Spleen (tissue), 11 donors: Measurements from ENCODE around the gene SYNGR1. TPM values are rescaled to one million over a fixed set of nuclear protein-coding genes. Genes with fewer than 3 reads are reported as not detected.
A peak's percentile ranks its signal among the peaks of the same experiment; 100 is the strongest.

ENCODE experiments used
- DNase-seq: peaks from one replicate; pipeline ENCODE4 v3.0.0-alpha.2; 2020
- H3K27ac ChIP-seq, 8 donors: fragments of 200-600 bp; sonication (generic) in 7 of 8; 1 replicate in 4 of 8; 2 replicates in 4 of 8; pipeline versions ENCODE4 v1.5.0 to v1.8.0; 2016 to 2021; ENCODE audit warnings: inconsistent platforms in 4 of 8, mild to moderate bottlenecking in 4 of 8, moderate library complexity in 1 of 8
- H3K27me3 ChIP-seq, 7 donors: fragments of 200-600 bp; sonication (generic) in 6 of 7; replicated peaks in 1 of 7; 1 replicate in 4 of 7; 2 replicates in 3 of 7; pipeline versions ENCODE4 v1.5.0 to v1.8.0; 2016 to 2021; ENCODE audit warnings: inconsistent platforms in 3 of 7, mild to moderate bottlenecking in 1 of 7
- H3K36me3 ChIP-seq, 6 donors: fragments of 200-600 bp; sonication (generic) in 5 of 6; 1 replicate in 4 of 6; 2 replicates in 2 of 6; pipeline versions ENCODE4 v1.5.0 to v1.8.0; 2016 to 2021; ENCODE audit warnings: inconsistent platforms in 2 of 6
- H3K4me1 ChIP-seq, 6 donors: fragments of 200-600 bp; sonication (generic) in 5 of 6; 1 replicate in 3 of 6; 2 replicates in 3 of 6; pipeline versions ENCODE4 v1.5.0 to v1.8.0; 2016 to 2021; ENCODE audit warnings: inconsistent platforms in 3 of 6
- H3K4me3 ChIP-seq, 8 donors: fragments of 200-600 bp; sonication (generic) in 7 of 8; 1 replicate in 4 of 8; 2 replicates in 4 of 8; pipeline versions ENCODE4 v1.5.0 to v1.8.0; 2016 to 2021; ENCODE audit warnings: inconsistent platforms in 4 of 8, mild to moderate bottlenecking in 4 of 8, moderate library complexity in 2 of 8
- H3K9me3 ChIP-seq, 8 donors: fragments of 200-600 bp; sonication (generic) in 7 of 8; 1 replicate in 4 of 8; 2 replicates in 4 of 8; pipeline versions ENCODE4 v1.5.0 to v1.8.0; 2016 to 2021; ENCODE audit warnings: inconsistent platforms in 4 of 8
- POLR2A ChIP-seq, 3 donors: fragments of 450-650 bp; IDR thresholded peaks; one replicate each; pipeline ENCODE4 v1.5.1; 2017; ENCODE audit warnings: antibody characterized with exemption in 3 of 3, mild to moderate bottlenecking in 1 of 3
- POLR2AphosphoS5 ChIP-seq, 3 donors: sonication (generic); formaldehyde crosslinking; IDR thresholded peaks; one replicate each; pipeline ENCODE4 v1.5.1; 2017; ENCODE audit warnings: antibody characterized with exemption in 3 of 3
- WGBS, 5 donors: extraction: QIAGEN DNeasy Blood & Tissue Kit in 3 of 5; methylation state at CpG; one replicate each; pipeline versions ENCODE4 v1.1.5 to v1.1.7; 2013 to 2018; 5-methylcytosine and 5-hydroxymethylcytosine counted together
- intact Hi-C: fragments of 100-400 bp; cut with DNase I; formaldehyde crosslinking; loops from one replicate; pipeline ENCODE4 v1.15.0; 2023; ENCODE audit warnings: low total_unique reads
- polyA plus RNA-seq, 3 donors: library from polyadenylated mRNA; stranded (reverse); fragments of 200-250 nt; gene quantifications; one replicate each; pipeline ENCODE4 v1.2.1, GENCODE V29; 2013
- total RNA-seq, 7 donors: library from RNA; depleted of rRNA in 3 of 7; stranded (reverse); fragments of >200 nt in 3 of 7; fragmentation: NEBNext Ultra II Directional in 4 of 7; extraction: Animal tissue kit (Norgen Biotek cat#: 25700) in 4 of 7; gene quantifications; one replicate each; pipeline versions ENCODE4 v1.1.0 to v1.2.1, GENCODE V29; 2016 to 2021
- TF ChIP-seq, protein P1 (sequence below), 11 experiments: fragments of 200-600 bp in 7 of 11; fragments of 450-650 bp in 4 of 11; sonication (generic) in 4 of 11; IDR thresholded peaks in 8 of 11; conservative IDR thresholded peaks in 3 of 11; 1 replicate in 7 of 11; 2 replicates in 4 of 11; pipeline versions ENCODE4 v1.4.0 to v1.8.0; 2016 to 2021; ENCODE audit warnings: antibody characterized with exemption in 11 of 11, inconsistent platforms in 4 of 11, mild to moderate bottlenecking in 1 of 11
- donor health status: healthy with polysubstance abuse.
- donor health status: DM: no; HTN: no; CAD: no; lungs with moderate emphysema.
- donor health status: DM: no; HTN: no; CAD: no.
- donor health status: Bipolar disorder and iron deficiency.
- donor health status: healthy.
- donor health status: DM: no; HTN: no; CAD: no.
- donor health status: DM: yes; HTN: yes; CAD: no.

SYNGR1 gene
- total and polyA plus RNA-seq, 10 donors, result 8.0 to 35.1 (median 13.3) TPM

DNA sequence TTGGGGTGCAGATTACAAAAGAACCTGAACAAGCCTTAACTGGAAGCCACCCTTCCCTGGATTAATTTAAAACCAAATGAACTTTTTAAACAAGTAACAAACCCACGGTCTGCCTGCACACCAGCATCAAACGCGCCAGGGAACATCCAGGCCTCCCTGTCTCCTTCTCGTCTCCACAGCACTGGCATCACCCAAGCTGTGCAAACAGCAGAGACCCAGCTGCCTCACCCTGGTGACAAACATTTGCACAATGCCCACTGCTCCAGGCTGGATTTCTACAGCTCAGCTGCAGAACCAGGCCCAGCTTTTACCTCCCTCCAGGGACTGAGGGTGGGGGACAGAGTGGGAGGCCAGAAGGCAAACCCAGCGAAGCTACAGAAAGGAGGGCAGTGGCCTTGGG lies 37.4 kb upstream of the SYNGR1 start:
- Histone ChIP-seq H3K27ac (peak overlapping the region in 4 of 8 donors; percentile 32 to 97 (median 64)), H3K4me3 (no peak overlapping the region), H3K4me1 (peaks cover 43 to 98% (median 80%) of the 10 kb centered on the region in 6 donors), H3K9me3 (no peaks in the 10 kb centered on the region), H3K27me3 (no peaks in the 10 kb centered on the region), H3K36me3 (peaks cover 14 to 81% (median 60%) of the 10 kb centered on the region in 6 donors)
- 82 to 90% (median 84%) methylated on average over 5 of the region's 5 CpGs for WGBS, 5 donors
- DNase-seq, result no peak
- intact Hi-C loops, result loop anchor here (10.0 kb wide), 1 partner anchor 298 kb away; the partner anchor contains the start of gene APOBEC3C
- TF ChIP-seq POLR2AphosphoS5 (IDR thresholded peaks at IDR 0.05) (no peak), POLR2A (IDR thresholded peaks at IDR 0.05) (no peak)
- TF ChIP-seq, protein P1, sequence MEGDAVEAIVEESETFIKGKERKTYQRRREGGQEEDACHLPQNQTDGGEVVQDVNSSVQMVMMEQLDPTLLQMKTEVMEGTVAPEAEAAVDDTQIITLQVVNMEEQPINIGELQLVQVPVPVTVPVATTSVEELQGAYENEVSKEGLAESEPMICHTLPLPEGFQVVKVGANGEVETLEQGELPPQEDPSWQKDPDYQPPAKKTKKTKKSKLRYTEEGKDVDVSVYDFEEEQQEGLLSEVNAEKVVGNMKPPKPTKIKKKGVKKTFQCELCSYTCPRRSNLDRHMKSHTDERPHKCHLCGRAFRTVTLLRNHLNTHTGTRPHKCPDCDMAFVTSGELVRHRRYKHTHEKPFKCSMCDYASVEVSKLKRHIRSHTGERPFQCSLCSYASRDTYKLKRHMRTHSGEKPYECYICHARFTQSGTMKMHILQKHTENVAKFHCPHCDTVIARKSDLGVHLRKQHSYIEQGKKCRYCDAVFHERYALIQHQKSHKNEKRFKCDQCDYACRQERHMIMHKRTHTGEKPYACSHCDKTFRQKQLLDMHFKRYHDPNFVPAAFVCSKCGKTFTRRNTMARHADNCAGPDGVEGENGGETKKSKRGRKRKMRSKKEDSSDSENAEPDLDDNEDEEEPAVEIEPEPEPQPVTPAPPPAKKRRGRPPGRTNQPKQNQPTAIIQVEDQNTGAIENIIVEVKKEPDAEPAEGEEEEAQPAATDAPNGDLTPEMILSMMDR (IDR thresholded peaks at IDR 0.05 in 8 of 11, conservative IDR thresholded peaks at IDR 0.05 in 3 of 11), result no peak

DNA sequence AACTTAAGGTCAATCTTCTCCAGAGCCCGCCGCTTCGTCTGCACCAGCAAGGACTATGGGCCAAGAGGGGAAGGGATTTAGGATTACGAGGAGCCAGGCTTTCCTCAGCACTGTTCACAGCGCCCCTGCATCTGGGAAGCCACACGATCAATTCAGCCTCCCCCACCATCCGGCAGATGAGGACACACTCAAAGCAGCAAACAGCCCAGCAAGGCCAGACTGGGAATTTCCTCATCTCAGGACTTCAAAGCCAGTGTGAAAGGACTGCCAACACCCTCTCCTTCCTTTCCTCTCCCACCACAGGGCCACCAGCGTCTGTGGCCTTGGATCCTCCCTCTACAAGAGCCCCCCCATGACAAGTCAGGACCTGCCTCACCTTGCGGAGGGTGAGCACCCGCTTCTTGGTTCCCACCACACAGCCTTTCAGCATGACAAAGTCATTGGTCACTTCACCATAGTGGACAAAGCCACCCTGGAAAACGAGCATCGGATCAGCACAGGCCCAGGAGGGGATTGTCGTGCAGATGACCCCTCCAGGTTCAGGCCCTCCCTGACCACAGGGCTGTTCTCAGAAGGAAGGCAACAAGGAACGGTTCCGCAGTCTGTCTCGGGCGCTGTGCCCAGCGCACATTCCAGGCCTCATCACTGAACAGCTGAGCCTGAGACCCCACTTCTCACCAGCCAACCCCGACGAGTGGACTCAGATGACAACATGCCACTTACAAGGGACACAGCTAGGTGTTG lies 36.4 kb upstream of the SYNGR1 start:
- H3K36me3 ChIP-seq, result peaks cover 14 to 91% (median 66%) of the 10 kb centered on the region in 6 donors
- H3K4me1 ChIP-seq, result peaks cover 53 to 100% (median 88%) of the 10 kb centered on the region in 6 donors
- intact Hi-C loops, result loop anchor here (10.0 kb wide), 1 partner anchor 299 kb away; the partner anchor contains the start of gene APOBEC3C
- TF ChIP-seq, protein P1 (IDR thresholded peaks at IDR 0.05 in 8 of 11, conservative IDR thresholded peaks at IDR 0.05 in 3 of 11), result no peak
- TF ChIP-seq POLR2AphosphoS5 (IDR thresholded peaks at IDR 0.05) (peak; percentile 34 to 63 (median 53)), POLR2A (IDR thresholded peaks at IDR 0.05) (no peak)
- H3K27ac ChIP-seq, result peak overlapping the region in 7 of 8 donors; percentile 32 to 97 (median 56)
- WGBS, 5 donors, result 70 to 84% (median 76%) methylated on average over 18 to 20 of the region's 20 CpGs
- no peak overlapping the region for H3K4me3 ChIP-seq
- no peak for DNase-seq
- no peaks in the 10 kb centered on the region for H3K9me3 ChIP-seq
- no peaks in the 10 kb centered on the region for H3K27me3 ChIP-seq

DNA sequence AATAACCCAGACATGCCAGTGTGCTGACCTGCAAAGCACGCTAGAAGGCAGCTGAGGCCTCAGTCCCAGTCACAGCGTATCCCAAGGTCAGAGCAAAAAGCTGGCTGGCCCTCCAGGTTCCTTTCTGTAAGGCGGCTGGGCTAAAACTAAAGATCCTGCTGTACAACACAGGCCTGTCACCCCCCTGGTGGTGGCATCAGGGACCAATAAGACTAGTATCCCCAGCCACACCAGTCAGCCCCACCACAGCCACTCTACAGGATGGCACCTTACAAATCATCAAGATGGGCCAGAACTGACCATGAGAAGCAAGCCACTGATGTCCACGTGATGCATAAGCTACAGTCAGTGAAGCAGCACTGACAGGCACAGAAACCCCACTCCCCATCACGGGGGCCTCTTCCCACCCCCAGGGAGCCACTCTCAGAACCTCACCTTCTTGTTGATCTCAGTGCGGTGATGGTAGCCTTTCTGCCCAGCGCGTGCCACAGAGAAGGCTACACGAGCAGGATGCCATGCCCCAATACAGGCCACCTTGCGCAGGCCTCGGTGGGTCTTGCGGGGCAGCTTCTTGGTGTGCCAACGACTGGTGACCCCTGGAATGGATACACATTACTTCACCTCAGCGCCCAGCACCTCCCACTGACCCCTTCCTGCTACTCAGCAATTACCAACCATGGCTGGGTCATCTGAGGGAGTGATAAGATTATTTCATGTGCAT lies 35.4 kb upstream of the SYNGR1 start:
- TF ChIP-seq POLR2A (IDR thresholded peaks at IDR 0.05) (no peak), POLR2AphosphoS5 (IDR thresholded peaks at IDR 0.05) (peak in 1 of 3 donors; percentile 56)
- TF ChIP-seq, protein P1 (IDR thresholded peaks at IDR 0.05 in 8 of 11, conservative IDR thresholded peaks at IDR 0.05 in 3 of 11), result peak in 1 of 11 experiments; percentile 12
- Histone ChIP-seq H3K4me1 (peaks cover 56 to 98% (median 83%) of the 10 kb centered on the region in 6 donors), H3K27me3 (no peaks in the 10 kb centered on the region), H3K9me3 (no peaks in the 10 kb centered on the region), H3K4me3 (no peak overlapping the region), H3K27ac (peak overlapping the region in 4 of 8 donors; percentile 32 to 97 (median 82)), H3K36me3 (peaks cover 14 to 88% (median 66%) of the 10 kb centered on the region in 6 donors)
- intact Hi-C loops, result loop anchor here (10.0 kb wide), 1 partner anchor 300 kb away; the partner anchor contains the start of gene APOBEC3C
- 76 to 87% (median 84%) methylated on average over 9 to 14 of the region's 14 CpGs for WGBS, 5 donors
- no peak for DNase-seq
